HEK293 (cell line): Measurements from ENCODE around the gene SPATA33.
A peak's percentile ranks its signal among the peaks of the same experiment; 100 is the strongest.

Source experiments
- CTCF ChIA-PET: fragments of 350-600 bp; formaldehyde crosslinking; extraction: SDS; loops from one replicate; lab custom pipeline; 2021; ENCODE audit warnings: antibody characterized with exemption; lab: Yijun Ruan, JAX
- POLR2A ChIA-PET: fragments of 300-600 bp; formaldehyde crosslinking; extraction: SDS; loops from one replicate; lab custom pipeline; 2020; ENCODE audit warnings: antibody characterized with exemption, inconsistent platforms; lab: Yijun Ruan, JAX
- H3K27ac ChIP-seq: fragments of 200-500 bp; sonication (Bioruptor generic); 2 replicates; pipeline ENCODE4 v1.5.1; 2014; ENCODE audit warnings: low read depth, low read length, control low read depth, inconsistent platforms; ENCODE audit errors: extremely low read depth
- H3K36me3 ChIP-seq, 2 experiments: fragments of 200-500 bp in 1 of 2; sonication (Bioruptor generic) in 1 of 2; 1 replicate in 1 of 2; 2 replicates in 1 of 2; pipeline ENCODE4 v1.5.1; 2014 to 2017; ENCODE audit warnings: inconsistent platforms in 2 of 2, low read length in 2 of 2; ENCODE audit not compliant: control insufficient read depth in 2 of 2, insufficient read depth in 1 of 2
- H3K4me1 ChIP-seq: fragments of 200-500 bp; sonication (Bioruptor generic); 2 replicates; pipeline ENCODE4 v1.5.1; 2014; ENCODE audit warnings: mild to moderate bottlenecking, low read length, inconsistent platforms; ENCODE audit not compliant: control insufficient read depth, insufficient read depth
- H3K4me3 ChIP-seq: 2 replicates; pipeline ENCODE4 v1.5.1; 2011; ENCODE audit warnings: low read depth, mild to moderate bottlenecking, control low read depth, low read length, moderate library complexity
- H3K9me3 ChIP-seq: fragments of 200-500 bp; sonication (Bioruptor generic); 2 replicates; pipeline ENCODE4 v1.5.1; 2014; ENCODE audit warnings: low read depth, low read length, inconsistent platforms; ENCODE audit not compliant: control insufficient read depth, insufficient read depth
- BCL11A ChIP-seq: fragments of 450-650 bp; formaldehyde crosslinking; IDR thresholded peaks from 2 replicates; pipeline ENCODE4 v1.5.1; 2016; ENCODE audit warnings: low read depth, missing biosample characterization, missing genetic modification characterization
- EGR2 ChIP-seq: fragments of 450-650 bp; formaldehyde crosslinking; IDR thresholded peaks from 2 replicates; pipeline ENCODE4 v1.5.1; 2016; ENCODE audit warnings: low read depth, missing biosample characterization, missing genetic modification characterization
- FEZF1 ChIP-seq: fragments of 450-650 bp; formaldehyde crosslinking; IDR thresholded peaks from 2 replicates; pipeline ENCODE4 v1.5.1; 2016; ENCODE audit warnings: missing biosample characterization, missing genetic modification characterization
- KLF10 ChIP-seq: fragments of 450-650 bp; IDR thresholded peaks from 2 replicates; pipeline ENCODE4 v1.5.1; 2018; ENCODE audit warnings: missing biosample characterization, mild to moderate bottlenecking, missing genetic modification characterization
- KLF16 ChIP-seq: fragments of 450-650 bp; formaldehyde crosslinking; IDR thresholded peaks from 2 replicates; pipeline ENCODE4 v1.5.1; 2017; ENCODE audit warnings: missing biosample characterization, missing genetic modification characterization
- PRDM1 ChIP-seq: fragments of 450-650 bp; formaldehyde crosslinking; IDR thresholded peaks from 2 replicates; pipeline ENCODE4; 2016; ENCODE audit warnings: missing biosample characterization, missing genetic modification characterization
- ZBTB21 ChIP-seq: fragments of 450-650 bp; formaldehyde crosslinking; IDR thresholded peaks from 2 replicates; pipeline ENCODE4 v1.5.1; 2017; ENCODE audit warnings: missing biosample characterization, missing genetic modification characterization
- ZEB2 ChIP-seq: fragments of 450-650 bp; formaldehyde crosslinking; IDR thresholded peaks from 2 replicates; pipeline ENCODE4 v1.5.1; 2016; ENCODE audit warnings: missing biosample characterization, missing genetic modification characterization
- ZIC2 ChIP-seq: fragments of 450-650 bp; formaldehyde crosslinking; IDR thresholded peaks from 2 replicates; pipeline ENCODE4 v1.5.1; 2016; ENCODE audit warnings: missing biosample characterization, missing genetic modification characterization
- ZNF140 ChIP-seq: fragments of 450-650 bp; formaldehyde crosslinking; IDR thresholded peaks from 2 replicates; pipeline ENCODE4 v1.5.1; 2016; ENCODE audit warnings: missing biosample characterization, missing genetic modification characterization
- ZNF155 ChIP-seq: fragments of 450-650 bp; formaldehyde crosslinking; IDR thresholded peaks from 2 replicates; pipeline ENCODE4 v1.5.1; 2016; ENCODE audit warnings: missing biosample characterization, missing genetic modification characterization
- ZNF350 ChIP-seq: fragments of 450-650 bp; formaldehyde crosslinking; IDR thresholded peaks from 2 replicates; pipeline ENCODE4 v1.5.0; 2017; ENCODE audit warnings: missing biosample characterization, mild to moderate bottlenecking, missing genetic modification characterization
- ZNF423 ChIP-seq: fragments of 450-650 bp; formaldehyde crosslinking; IDR thresholded peaks from 2 replicates; pipeline ENCODE4 v1.5.1; 2016; ENCODE audit warnings: missing biosample characterization, missing genetic modification characterization
- ZNF548 ChIP-seq: fragments of 450-650 bp; formaldehyde crosslinking; IDR thresholded peaks from 2 replicates; pipeline ENCODE4 v1.5.1; 2016; ENCODE audit warnings: missing biosample characterization, missing genetic modification characterization
- ZNF830 ChIP-seq: fragments of 450-650 bp; IDR thresholded peaks from 2 replicates; pipeline ENCODE4 v1.5.0; 2018; ENCODE audit warnings: missing biosample characterization, missing genetic modification characterization, low read depth, mild to moderate bottlenecking, moderate library complexity
- ZNF843 ChIP-seq: fragments of 450-650 bp; formaldehyde crosslinking; IDR thresholded peaks from 2 replicates; pipeline ENCODE4 v1.5.1; 2016; ENCODE audit warnings: missing biosample characterization, missing genetic modification characterization
- TF ChIP-seq, protein P1 (sequence below): fragments of 450-650 bp; formaldehyde crosslinking; IDR thresholded peaks from 2 replicates; pipeline ENCODE4 v1.5.1; 2017; ENCODE audit warnings: missing biosample characterization, missing genetic modification characterization
- TF ChIP-seq, protein P2 (sequence below): fragments of 450-650 bp; formaldehyde crosslinking; IDR thresholded peaks from 2 replicates; pipeline ENCODE4 v1.5.1; 2016; ENCODE audit warnings: missing biosample characterization, missing genetic modification characterization
- TF ChIP-seq, protein P3 (sequence below): fragments of 450-650 bp; formaldehyde crosslinking; IDR thresholded peaks from 2 replicates; pipeline ENCODE4 v1.5.1; 2017; ENCODE audit warnings: missing biosample characterization, missing genetic modification characterization

The SPATA33 gene

DNA sequence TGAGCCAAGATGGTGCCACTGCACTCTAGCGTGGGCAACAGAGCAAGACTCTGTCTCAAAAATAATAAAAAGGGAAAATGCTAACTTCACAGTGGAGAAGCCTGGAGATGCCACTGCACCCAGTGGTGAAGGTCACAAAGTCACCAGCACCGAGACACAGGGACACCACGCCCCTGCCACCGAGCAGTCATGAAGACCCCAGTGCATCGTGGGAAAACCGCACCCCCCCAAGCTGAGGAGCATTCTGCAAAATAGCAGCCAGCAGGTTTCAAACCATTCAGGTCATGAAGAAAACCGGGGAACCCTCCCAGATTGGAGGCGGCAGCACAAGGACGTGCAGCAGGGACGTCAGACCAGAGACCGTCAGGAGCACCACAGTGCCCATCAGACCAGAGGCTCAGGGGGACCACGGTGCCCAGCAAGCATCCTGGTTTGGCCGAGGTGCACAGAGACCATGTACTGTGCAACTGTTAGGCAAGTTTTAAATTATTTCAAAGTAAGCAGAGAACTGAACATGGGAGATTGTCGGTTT, 13.8 kb upstream of the SPATA33 start:
- Histone ChIP-seq H3K9me3 (no peaks in the 10 kb centered on the region), H3K27ac (no peak overlapping the region), H3K36me3 (peaks cover 0 to 30% of the 10 kb centered on the region in 2 experiments; a peak in 2 of 3 replicates), H3K4me1 (no peaks in the 10 kb centered on the region), H3K4me3 (no peak overlapping the region)
- CTCF ChIA-PET = no interaction called here
- POLR2A ChIA-PET = interaction anchor here (1.0 kb wide), 1 partner anchor 78 kb away, joined by 3 read pairs; no protein-coding TSS in a partner anchor
- TF ChIP-seq ZNF548 (tag by site-specific recombination) (no peak), KLF10 (tag by site-specific recombination) (no peak), PRDM1 (tag by site-specific recombination) (no peak), KLF16 (no peak), BCL11A (tag by site-specific recombination) (no peak), ZNF140 (no peak), ZNF350 (no peak), ZEB2 (tag by site-specific recombination) (no peak), ZNF423 (no peak), ZNF843 (tag by site-specific recombination) (no peak), FEZF1 (tag by site-specific recombination) (no peak)
- TF ChIP-seq, protein P1, sequence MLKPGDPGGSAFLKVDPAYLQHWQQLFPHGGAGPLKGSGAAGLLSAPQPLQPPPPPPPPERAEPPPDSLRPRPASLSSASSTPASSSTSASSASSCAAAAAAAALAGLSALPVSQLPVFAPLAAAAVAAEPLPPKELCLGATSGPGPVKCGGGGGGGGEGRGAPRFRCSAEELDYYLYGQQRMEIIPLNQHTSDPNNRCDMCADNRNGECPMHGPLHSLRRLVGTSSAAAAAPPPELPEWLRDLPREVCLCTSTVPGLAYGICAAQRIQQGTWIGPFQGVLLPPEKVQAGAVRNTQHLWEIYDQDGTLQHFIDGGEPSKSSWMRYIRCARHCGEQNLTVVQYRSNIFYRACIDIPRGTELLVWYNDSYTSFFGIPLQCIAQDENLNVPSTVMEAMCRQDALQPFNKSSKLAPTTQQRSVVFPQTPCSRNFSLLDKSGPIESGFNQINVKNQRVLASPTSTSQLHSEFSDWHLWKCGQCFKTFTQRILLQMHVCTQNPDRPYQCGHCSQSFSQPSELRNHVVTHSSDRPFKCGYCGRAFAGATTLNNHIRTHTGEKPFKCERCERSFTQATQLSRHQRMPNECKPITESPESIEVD (tag by site-specific recombination) = no peak

DNA sequence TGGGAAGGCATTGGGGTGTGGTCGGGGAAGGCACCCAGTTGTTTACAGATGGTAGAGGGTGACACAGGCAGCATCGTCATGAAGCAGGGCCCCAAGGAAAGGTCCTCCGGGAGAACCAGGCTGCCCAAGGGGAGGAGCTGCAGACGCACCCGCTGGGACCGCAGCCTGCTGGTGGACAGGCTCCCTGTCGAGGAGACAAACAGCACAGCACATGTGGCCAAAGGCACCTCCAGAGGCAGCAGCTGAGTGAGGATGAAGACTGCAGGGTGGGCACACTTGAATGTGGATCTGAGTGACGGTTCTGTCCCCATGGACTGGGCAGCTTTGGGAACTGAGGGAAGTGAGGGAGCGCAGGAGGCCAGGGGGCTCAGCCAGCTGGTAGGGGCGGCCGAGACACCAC, 12.5 kb upstream of the SPATA33 start:
- Histone ChIP-seq H3K4me1 (no peaks in the 10 kb centered on the region), H3K27ac (no peak overlapping the region), H3K4me3 (no peak overlapping the region), H3K36me3 (peaks cover 0 to 37% of the 10 kb centered on the region in 2 experiments; a peak in 2 of 3 replicates), H3K9me3 (no peaks in the 10 kb centered on the region)
- TF ChIP-seq ZNF830 (tag by site-specific recombination) (no peak), ZBTB21 (tag by site-specific recombination) (no peak), ZNF155 (tag by site-specific recombination) (no peak), ZIC2 (tag by site-specific recombination) (peak; percentile 67)
- TF ChIP-seq, protein P2, sequence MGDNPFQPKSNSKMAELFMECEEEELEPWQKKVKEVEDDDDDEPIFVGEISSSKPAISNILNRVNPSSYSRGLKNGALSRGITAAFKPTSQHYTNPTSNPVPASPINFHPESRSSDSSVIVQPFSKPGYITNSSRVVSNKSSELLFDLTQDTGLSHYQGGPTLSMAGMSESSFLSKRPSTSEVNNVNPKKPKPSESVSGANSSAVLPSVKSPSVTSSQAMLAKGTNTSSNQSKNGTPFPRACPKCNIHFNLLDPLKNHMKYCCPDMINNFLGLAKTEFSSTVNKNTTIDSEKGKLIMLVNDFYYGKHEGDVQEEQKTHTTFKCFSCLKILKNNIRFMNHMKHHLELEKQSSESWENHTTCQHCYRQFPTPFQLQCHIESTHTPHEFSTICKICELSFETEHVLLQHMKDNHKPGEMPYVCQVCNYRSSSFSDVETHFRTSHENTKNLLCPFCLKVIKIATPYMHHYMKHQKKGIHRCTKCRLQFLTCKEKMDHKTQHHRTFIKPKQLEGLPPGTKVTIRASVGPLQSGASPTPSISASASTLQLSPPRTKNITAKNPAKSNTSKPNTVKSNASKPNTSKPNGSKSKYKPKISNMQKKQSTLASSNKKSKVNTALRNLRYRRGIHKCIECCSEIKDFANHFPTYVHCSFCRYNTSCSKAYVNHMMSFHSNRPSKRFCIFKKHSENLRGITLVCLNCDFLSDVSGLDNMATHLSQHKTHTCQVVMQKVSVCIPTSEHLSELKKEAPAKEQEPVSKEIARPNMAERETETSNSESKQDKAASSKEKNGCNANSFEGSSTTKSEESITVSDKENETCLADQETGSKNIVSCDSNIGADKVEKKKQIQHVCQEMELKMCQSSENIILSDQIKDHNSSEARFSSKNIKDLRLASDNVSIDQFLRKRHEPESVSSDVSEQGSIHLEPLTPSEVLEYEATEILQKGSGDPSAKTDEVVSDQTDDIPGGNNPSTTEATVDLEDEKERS = no peak
- ChIA-PET POLR2A (no interaction called here), CTCF (no interaction called here)

DNA sequence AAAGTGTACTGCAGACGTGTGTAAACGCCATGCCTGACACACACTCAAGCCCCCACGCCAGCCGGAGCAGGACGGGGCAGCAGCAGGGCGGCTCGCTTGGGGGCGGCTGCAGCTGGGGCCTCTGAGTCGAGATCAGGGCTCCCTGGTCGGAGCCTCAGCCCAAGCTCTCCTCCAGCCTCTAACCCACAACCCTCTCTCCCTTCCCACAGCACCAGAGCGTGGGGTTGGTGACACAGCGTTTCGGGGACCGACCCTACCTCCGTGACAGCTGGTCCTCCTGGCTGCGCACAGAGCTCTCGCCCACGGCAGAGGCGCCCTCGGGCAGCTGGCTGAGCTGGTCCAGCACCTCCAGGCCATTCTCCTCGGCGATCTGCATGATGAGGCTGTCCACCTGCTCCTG, 11.4 kb upstream of the SPATA33 start:
- CTCF ChIA-PET = no interaction called here
- H3K4me1 ChIP-seq = no peaks in the 10 kb centered on the region
- POLR2A ChIA-PET = interaction anchor here (1.4 kb wide), 1 partner anchor 81 kb away, joined by 4 read pairs; no protein-coding TSS in a partner anchor
- no peak overlapping the region for H3K4me3 ChIP-seq
- H3K36me3 ChIP-seq = peaks cover 0 to 47% of the 10 kb centered on the region in 2 experiments; a peak in 2 of 3 replicates
- H3K27ac ChIP-seq = no peak overlapping the region
- TF ChIP-seq, protein P3, sequence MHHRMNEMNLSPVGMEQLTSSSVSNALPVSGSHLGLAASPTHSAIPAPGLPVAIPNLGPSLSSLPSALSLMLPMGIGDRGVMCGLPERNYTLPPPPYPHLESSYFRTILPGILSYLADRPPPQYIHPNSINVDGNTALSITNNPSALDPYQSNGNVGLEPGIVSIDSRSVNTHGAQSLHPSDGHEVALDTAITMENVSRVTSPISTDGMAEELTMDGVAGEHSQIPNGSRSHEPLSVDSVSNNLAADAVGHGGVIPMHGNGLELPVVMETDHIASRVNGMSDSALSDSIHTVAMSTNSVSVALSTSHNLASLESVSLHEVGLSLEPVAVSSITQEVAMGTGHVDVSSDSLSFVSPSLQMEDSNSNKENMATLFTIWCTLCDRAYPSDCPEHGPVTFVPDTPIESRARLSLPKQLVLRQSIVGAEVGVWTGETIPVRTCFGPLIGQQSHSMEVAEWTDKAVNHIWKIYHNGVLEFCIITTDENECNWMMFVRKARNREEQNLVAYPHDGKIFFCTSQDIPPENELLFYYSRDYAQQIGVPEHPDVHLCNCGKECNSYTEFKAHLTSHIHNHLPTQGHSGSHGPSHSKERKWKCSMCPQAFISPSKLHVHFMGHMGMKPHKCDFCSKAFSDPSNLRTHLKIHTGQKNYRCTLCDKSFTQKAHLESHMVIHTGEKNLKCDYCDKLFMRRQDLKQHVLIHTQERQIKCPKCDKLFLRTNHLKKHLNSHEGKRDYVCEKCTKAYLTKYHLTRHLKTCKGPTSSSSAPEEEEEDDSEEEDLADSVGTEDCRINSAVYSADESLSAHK (tag by site-specific recombination) = no peak
- TF ChIP-seq EGR2 (tag by site-specific recombination) = 0 out of 2 replicates have a peak, but pooled peaks have one; percentile 21
- no peaks in the 10 kb centered on the region for H3K9me3 ChIP-seq
